Measurements from ENCODE around the gene PURA.

DNA sequence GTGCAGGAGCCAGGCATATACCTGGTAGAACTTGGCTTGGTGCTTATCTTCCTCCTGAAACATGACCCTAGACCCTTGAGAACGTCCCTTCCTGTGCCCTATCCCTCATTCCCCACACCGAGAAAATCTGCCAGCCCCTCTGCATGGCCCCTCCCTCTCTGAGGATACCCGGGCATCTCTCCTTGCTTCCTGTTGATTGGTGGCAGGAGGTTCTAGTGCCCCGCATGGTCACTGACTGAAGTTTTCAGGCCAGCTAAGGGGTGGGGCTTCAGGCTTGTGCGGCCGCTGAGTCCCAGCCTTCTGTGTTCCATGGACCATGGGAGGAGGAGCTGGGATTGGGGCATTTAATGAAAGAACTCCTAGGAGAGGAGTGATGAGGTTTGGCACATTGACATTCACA is 34.6 kb downstream of the PURA start:
- TF ChIP-seq, protein P1, sequence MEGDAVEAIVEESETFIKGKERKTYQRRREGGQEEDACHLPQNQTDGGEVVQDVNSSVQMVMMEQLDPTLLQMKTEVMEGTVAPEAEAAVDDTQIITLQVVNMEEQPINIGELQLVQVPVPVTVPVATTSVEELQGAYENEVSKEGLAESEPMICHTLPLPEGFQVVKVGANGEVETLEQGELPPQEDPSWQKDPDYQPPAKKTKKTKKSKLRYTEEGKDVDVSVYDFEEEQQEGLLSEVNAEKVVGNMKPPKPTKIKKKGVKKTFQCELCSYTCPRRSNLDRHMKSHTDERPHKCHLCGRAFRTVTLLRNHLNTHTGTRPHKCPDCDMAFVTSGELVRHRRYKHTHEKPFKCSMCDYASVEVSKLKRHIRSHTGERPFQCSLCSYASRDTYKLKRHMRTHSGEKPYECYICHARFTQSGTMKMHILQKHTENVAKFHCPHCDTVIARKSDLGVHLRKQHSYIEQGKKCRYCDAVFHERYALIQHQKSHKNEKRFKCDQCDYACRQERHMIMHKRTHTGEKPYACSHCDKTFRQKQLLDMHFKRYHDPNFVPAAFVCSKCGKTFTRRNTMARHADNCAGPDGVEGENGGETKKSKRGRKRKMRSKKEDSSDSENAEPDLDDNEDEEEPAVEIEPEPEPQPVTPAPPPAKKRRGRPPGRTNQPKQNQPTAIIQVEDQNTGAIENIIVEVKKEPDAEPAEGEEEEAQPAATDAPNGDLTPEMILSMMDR (IDR thresholded peaks at IDR 0.05), result no peak
- no peak for TF ChIP-seq EZH2 (IDR thresholded peaks at IDR 0.05; ENCODE audit: borderline replicate concordance, insufficient read depth, low read depth, low read length, poor library complexity, severe bottlenecking)

Data from B cell (primary cell).